Mesodermal cell (in vitro differentiated cells): ENCODE measurements around the gene TRMT44.

ENCODE experiments used
- H3K27ac ChIP-seq: 2 replicates; pipeline ENCODE4 v1.7.0; 2013; ENCODE audit warnings: mild to moderate bottlenecking, low read depth, low read length, moderate library complexity; ENCODE audit not compliant: severe bottlenecking
- H3K36me3 ChIP-seq: 2 replicates; pipeline ENCODE4 v1.7.1; 2013; ENCODE audit warnings: mild to moderate bottlenecking, low read length, moderate library complexity; ENCODE audit not compliant: control insufficient read depth, insufficient read depth
- H3K4me1 ChIP-seq: one replicate; pipeline ENCODE4 v1.7.1; 2013; ENCODE audit warnings: mild to moderate bottlenecking, low read length; ENCODE audit not compliant: insufficient read depth, control insufficient read depth, poor library complexity, severe bottlenecking
- H3K4me3 ChIP-seq: 2 replicates; pipeline ENCODE4 v1.7.0; 2013; ENCODE audit warnings: low read length, control low read depth, mild to moderate bottlenecking; ENCODE audit not compliant: insufficient read depth, poor library complexity, severe bottlenecking; ENCODE audit errors: extremely low read depth
- H3K9me3 ChIP-seq: 2 replicates; pipeline ENCODE4 v1.7.1; 2013; ENCODE audit warnings: mild to moderate bottlenecking, low read length, moderate library complexity; ENCODE audit not compliant: control insufficient read depth
- WGBS, 2 experiments: methylation state at CpG; one replicate each; pipeline ENCODE4 v1.1.5; 2013; ENCODE audit warnings: missing lambda C conversion rate in 2 of 2; ENCODE audit not compliant: insufficient coverage in 2 of 2; 5-methylcytosine and 5-hydroxymethylcytosine counted together

TRMT44 gene

DNA sequence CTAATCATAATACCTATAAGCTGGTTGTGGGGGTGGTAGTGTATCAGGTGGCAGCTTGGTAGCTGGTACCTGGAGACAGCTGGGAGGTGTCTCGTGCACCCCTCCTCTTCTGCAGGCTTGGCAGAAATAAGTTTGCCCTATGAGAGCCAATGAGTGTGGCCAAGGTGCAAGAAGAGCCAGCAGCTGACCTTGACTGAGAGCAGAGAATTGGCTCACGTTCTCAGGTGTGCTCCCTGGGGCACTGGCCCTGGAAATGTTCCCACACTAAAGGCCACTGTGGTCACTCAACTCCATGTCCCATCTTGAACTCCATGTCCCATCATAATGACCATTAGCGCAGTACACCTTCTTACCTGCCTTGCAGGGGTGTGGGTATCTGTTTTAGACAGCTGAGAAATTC, 13.4 kb downstream of the TRMT44 start:
- H3K4me3 ChIP-seq = no peak overlapping the region
- WGBS, 2 experiments = 94 to 100% methylated on average over 2 to 3 of the region's 3 CpGs
- no peaks in the 10 kb centered on the region for H3K9me3 ChIP-seq
- H3K27ac ChIP-seq = no peak overlapping the region
- no peaks in the 10 kb centered on the region for H3K4me1 ChIP-seq
- peaks cover 92% of the 10 kb centered on the region for H3K36me3 ChIP-seq

DNA sequence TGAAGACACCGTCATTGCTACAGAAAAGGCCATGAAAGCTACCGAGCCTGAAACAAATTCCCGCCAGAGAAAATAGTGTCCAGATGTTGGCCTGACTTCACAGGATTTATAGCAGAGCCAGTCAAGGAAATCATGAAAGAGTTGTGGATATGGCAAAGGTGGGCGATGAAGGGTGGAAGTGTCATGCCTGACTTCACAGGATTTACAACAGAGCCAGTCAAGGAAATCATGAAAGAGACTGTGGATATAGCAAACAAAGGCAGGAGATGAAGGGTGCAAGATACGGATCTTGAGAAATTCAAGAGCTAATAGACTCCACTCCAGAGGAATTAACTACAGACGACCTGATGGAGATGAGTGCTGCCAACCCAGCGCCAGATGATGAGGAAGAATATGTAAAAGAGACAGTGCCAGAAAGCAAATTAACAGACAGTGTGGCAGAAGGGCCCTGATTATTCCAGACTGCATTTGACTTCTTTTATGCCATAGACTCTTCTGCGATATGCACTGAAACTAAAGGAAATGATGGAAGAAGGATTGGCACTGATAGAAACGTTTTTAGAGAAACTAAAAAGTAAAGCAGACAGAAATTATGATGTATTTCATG, 17.2 kb downstream of the TRMT44 start:
- 88 to 92% methylated on average over 7 to 9 of the region's 9 CpGs for WGBS, 2 experiments
- no peaks in the 10 kb centered on the region for H3K9me3 ChIP-seq
- no peak overlapping the region for H3K4me3 ChIP-seq
- peaks cover 75% of the 10 kb centered on the region for H3K36me3 ChIP-seq
- H3K4me1 ChIP-seq = no peaks in the 10 kb centered on the region
- no peak overlapping the region for H3K27ac ChIP-seq

DNA sequence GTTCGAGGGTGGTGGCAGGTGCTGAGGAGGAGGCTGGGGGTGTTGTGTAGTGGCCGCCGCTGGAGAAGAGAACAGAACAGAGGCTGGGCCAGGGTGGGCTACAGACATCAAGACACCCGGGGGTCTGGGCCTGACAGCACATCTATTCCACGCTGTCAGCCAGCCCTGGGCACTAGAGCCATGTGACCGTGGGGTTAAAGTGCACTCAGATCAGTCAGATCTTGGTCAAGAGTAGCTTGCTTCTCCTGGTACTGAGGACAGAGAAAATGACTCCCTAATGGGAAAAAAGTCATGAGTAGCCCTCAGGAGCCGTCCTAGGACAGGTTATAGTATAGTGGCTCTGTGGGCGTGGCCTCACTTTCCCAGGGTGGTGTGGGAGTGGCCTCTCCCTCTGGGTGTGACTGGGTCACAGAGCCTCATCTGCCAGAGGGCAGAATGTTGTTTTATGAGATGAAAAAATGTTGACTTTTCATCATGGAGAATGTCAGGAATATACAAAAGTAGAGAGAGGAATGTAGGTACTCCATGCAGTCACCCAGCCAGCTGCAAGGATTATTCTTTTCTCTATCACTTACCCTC, 19.4 kb downstream of the TRMT44 start:
- peaks cover 68% of the 10 kb centered on the region for H3K36me3 ChIP-seq
- H3K27ac ChIP-seq = no peak overlapping the region
- H3K4me1 ChIP-seq = no peaks in the 10 kb centered on the region
- H3K4me3 ChIP-seq = no peak overlapping the region
- WGBS, 2 experiments = 84 to 90% methylated on average over 6 to 8 of the region's 8 CpGs
- H3K9me3 ChIP-seq = no peaks in the 10 kb centered on the region

DNA sequence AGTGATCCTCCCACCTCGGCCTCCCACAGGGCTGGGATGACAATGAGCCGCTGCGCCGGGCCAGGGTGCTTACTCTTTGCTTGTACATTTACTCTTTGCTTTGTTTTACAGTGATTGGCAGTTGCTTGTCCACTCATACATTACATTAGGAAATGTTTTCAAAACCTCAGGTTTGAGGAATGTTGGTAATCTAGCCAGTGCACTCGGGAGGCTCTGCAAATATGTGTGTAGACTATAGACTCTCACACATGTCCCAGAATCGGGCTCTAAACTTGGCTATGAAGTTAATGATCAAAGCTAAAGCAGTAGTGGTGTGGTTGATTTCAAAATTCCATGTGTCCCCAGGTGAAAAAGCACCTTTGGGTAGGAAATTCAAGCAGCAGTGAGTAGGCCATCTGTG, 20.5 kb downstream of the TRMT44 start:
- no peak overlapping the region for H3K4me3 ChIP-seq
- no peaks in the 10 kb centered on the region for H3K4me1 ChIP-seq
- 95 to 97% methylated on average over 3 to 6 of the region's 6 CpGs for WGBS, 2 experiments
- H3K27ac ChIP-seq = no peak overlapping the region
- peaks cover 71% of the 10 kb centered on the region for H3K36me3 ChIP-seq
- H3K9me3 ChIP-seq = no peaks in the 10 kb centered on the region

DNA sequence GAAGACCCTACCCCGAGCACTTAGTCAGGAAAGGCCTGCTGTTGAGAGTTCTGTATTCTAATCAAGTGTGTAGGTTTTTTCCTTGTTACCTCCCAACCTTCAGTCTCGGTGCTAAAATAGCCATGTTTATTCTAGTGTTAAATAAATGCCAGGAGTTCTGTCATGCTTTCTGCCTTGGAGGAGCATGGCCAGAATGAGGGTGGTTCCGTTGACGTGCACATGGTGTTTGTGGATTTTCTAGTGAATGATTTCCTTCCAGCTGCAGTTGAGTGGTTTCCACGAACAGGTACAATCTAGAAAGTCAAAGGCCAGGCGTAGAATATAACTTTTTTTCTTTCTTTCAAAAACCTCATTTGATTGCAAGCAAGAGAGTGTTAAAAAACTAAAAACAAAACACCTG, 21.0 kb downstream of the TRMT44 start:
- Histone ChIP-seq H3K9me3 (no peaks in the 10 kb centered on the region), H3K36me3 (peaks cover 70% of the 10 kb centered on the region), H3K4me1 (no peaks in the 10 kb centered on the region), H3K4me3 (no peak overlapping the region), H3K27ac (no peak overlapping the region)
- WGBS, 2 experiments = 80 to 100% methylated on average over 1 to 4 of the region's 6 CpGs

DNA sequence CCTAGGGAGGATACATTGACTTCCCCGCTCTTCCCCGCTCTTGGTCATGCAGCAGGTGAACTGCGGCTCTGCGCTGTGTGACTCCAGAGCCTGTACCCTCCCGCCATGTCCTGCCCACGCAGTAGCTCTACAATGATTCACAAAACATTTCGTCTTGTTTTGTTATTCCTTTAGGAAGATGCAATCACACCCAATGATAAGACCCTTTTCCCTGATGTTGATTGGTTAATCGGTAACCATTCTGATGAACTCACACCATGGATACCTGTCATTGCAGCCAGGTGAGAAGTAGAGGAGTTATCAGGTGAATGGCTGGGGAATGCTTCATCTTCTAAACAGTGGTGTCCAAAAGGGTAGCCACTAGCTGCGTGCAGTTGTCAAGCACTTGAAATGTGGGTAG, 23.2 kb downstream of the TRMT44 start:
- peaks cover 64% of the 10 kb centered on the region for H3K36me3 ChIP-seq
- H3K4me3 ChIP-seq = no peak overlapping the region
- WGBS, 2 experiments = 92 to 100% methylated on average over 7 to 8 of the region's 9 CpGs
- H3K9me3 ChIP-seq = no peaks in the 10 kb centered on the region
- no peaks in the 10 kb centered on the region for H3K4me1 ChIP-seq
- H3K27ac ChIP-seq = no peak overlapping the region

DNA sequence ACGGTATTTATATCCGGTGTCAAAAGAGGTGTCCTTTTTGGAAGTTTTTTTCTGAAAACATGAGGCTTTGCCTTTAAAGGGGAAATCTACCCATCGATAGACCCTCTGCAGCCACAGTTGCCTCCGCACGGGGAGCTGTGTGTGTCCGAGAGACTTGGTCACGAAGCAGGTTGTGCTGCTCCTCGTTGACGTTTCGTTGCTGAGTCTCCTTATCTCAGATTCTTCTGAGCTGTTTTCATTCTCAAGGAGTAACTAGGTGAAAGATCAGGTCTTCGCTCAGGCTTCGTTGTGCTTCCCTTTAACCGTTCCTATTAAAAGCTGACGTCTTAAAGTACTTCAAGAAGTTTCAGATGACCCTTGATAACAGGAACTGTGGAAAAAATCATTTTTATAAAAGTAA, 23.8 kb downstream of the TRMT44 start:
- Histone ChIP-seq H3K27ac (no peak overlapping the region), H3K4me1 (no peaks in the 10 kb centered on the region), H3K36me3 (peaks cover 66% of the 10 kb centered on the region), H3K9me3 (no peaks in the 10 kb centered on the region), H3K4me3 (no peak overlapping the region)
- WGBS, 2 experiments = 93 to 98% methylated on average over 12 to 13 of the region's 14 CpGs

DNA sequence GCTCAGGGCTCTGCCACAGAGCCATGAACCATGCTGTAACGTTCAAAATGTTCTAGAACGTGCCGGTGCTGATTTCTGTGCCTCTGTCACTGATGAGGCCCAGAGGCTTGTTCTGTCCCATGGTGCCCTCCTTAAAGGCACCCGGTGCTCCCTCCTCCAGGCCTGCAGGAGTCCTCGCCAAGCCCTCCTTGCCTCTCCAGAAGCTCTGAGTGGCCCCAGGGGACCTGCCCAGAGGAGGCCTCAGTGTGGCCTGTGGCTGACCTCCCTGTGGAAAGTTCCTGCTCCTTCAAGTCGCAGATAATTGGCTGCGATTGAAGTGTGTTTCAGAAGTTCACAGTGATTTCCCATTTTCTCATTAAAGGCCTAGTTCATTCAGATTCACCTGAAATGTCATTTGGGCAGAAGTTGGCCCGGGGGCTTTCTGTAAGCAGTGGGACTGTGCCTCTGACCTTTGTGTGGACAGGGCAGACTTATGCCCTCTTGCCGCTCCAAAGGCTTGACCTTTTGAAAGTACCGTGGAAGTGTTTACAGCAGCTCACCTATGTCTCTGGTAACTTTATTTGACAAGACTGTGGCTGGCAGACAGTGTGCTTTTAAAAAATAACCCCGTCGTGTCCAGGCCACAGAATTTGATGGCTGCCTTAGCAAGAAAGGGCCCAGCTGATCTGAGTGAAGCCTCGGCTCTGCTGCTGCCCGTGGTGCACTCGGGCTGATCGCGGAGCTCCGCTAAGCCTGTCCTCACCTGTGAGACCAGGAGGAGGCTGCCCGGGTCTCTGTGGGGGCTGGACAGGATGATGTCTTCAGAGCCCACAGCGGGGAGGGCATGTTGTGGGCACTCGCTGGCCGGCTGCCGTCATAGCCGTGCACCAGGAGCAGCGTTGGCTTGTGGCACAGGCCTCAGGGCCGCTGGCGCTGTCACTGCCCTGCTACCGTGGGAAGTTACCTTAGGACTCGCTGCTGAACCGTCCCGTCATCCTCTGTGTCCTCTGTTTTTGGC, 25.3 kb downstream of the TRMT44 start:
- Histone ChIP-seq H3K4me3 (no peak overlapping the region), H3K36me3 (peaks cover 74% of the 10 kb centered on the region), H3K9me3 (no peaks in the 10 kb centered on the region), H3K4me1 (peaks cover 2% of the 10 kb centered on the region), H3K27ac (no peak overlapping the region)
- WGBS, 2 experiments = 93 to 95% methylated on average over 30 to 31 of the region's 31 CpGs

DNA sequence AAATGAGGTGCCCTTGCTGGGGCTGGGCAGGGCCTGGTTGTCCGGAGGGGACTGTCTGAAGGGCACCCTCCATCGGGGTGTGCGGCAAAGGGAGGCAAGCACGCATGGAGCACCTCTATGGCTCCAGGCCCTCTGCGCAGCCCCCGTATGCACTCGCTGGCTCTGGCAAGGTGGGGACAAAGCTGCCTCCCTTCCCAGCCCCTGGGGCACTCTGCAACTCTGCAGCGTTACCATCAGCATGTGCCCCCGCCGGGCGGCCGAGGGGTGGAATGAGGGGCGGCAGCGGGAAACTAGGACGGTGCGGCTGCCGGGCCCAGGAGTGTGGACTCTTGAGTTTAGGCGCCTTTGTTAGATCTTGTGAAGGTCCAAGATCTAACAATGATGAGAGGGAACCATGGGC, 26.4 kb downstream of the TRMT44 start:
- Histone ChIP-seq H3K4me1 (peaks cover 13% of the 10 kb centered on the region), H3K36me3 (peaks cover 69% of the 10 kb centered on the region), H3K4me3 (no peak overlapping the region), H3K9me3 (no peaks in the 10 kb centered on the region), H3K27ac (no peak overlapping the region)
- WGBS, 2 experiments = 94 to 96% methylated on average over 18 of the region's 18 CpGs

DNA sequence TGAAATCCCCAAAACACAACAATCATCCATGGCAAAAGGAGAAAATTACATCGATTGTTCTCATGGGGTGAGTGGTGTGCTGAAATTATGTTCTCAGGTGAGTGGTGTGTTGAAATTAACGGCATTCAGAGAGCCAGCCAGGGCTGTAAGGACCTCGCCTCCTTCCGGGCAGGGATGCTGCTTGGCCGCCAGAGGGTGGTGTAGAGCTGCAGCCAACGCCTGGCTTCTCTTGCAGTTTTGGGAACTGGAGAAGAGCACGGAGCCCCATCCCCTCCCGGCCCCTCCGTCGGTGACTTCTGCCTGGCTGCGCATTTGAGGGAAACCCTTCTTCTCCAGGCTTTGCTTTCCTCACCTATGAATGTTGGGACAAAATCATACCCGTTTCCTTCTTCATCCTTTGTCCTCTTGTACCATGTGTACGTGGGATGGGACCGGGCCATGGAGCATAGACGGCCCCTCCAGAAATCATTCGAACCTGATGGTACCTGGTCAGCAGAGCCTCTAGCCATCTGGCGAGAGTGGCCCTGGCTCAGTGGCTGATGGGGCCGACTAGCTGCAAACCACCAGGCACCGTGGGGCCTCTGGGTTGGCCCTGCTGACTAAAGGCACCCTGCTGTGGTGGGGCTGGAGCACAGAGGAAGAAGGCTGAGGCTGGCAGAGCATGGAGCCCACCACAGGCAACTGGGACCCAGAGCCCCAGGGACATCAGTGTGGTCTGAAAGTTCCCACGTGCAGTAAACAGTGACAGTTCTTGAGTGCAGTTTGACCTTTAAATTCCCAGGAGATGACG, 28.4 kb downstream of the TRMT44 start:
- no peaks in the 10 kb centered on the region for H3K9me3 ChIP-seq
- 48 to 52% methylated on average over 20 to 21 of the region's 21 CpGs for WGBS, 2 experiments
- H3K27ac ChIP-seq = no peak overlapping the region
- H3K4me3 ChIP-seq = no peak overlapping the region
- H3K36me3 ChIP-seq = peaks cover 61% of the 10 kb centered on the region
- H3K4me1 ChIP-seq = peaks cover 30% of the 10 kb centered on the region
